Panc1 (cell line): ENCODE results near the gene TTC24. TPM values are rescaled to one million over a fixed set of nuclear protein-coding genes. Genes with fewer than 3 reads are reported as not detected.

Source experiments
- ATAC-seq: fragments of 200-7000 bp; cut with Tn5 transposase; 2 replicates; pipeline ENCODE4 v1.9.1; 2020; ENCODE audit warnings: mild to moderate bottlenecking, moderate library complexity
- BruUV-seq: library from RNA; stranded (reverse); fragments of 400-500 nt; replicated peaks from 2 replicates; lab custom pipeline; 2021; lab: Mats Ljungman, UMichigan
- CTCF ChIA-PET: fragments of 300-600 bp; sonication (Branson Sonifier 250); formaldehyde crosslinking; loops from one replicate; lab custom pipeline; 2022; ENCODE audit warnings: antibody characterized with exemption; lab: Charles Lee
- POLR2A ChIA-PET: fragments of 300-600 bp; sonication (Branson Sonifier 250); formaldehyde crosslinking; loops from one replicate; lab custom pipeline; 2022; ENCODE audit warnings: antibody characterized with exemption; lab: Charles Lee
- DNase-seq: peaks from one replicate; pipeline ENCODE4 v3.0.0-alpha.2; 2010; ENCODE audit warnings: low read depth, low spot score
- H3K27ac ChIP-seq: 2 replicates; pipeline ENCODE4 v1.5.1; 2011; ENCODE audit warnings: mild to moderate bottlenecking, low read length, inconsistent platforms
- H3K27me3 ChIP-seq: fragments of 200-500 bp; sonication (Bioruptor generic); 2 replicates; pipeline ENCODE4 v1.6.0; 2014; ENCODE audit warnings: low read length, inconsistent platforms; ENCODE audit not compliant: control insufficient read depth, insufficient read depth
- H3K36me3 ChIP-seq: fragments of 200-500 bp; sonication (Bioruptor generic); 2 replicates; pipeline ENCODE4 v1.5.1; 2014; ENCODE audit warnings: inconsistent platforms, mild to moderate bottlenecking, low read length, moderate library complexity; ENCODE audit not compliant: control insufficient read depth, insufficient read depth
- H3K4me1 ChIP-seq: 2 replicates; pipeline ENCODE4 v1.5.1; 2011; ENCODE audit warnings: inconsistent platforms, mild to moderate bottlenecking, low read length, moderate library complexity; ENCODE audit not compliant: control insufficient read depth, insufficient read depth
- H3K4me3 ChIP-seq, 2 experiments: 2 replicates each; pipeline ENCODE4 v1.5.1; 2011 to 2012; ENCODE audit warnings: low read depth in 2 of 2, low read length in 2 of 2, mild to moderate bottlenecking in 2 of 2, inconsistent platforms in 1 of 2, moderate library complexity in 1 of 2
- H3K9me3 ChIP-seq: fragments of 200-500 bp; sonication (Bioruptor generic); 2 replicates; pipeline ENCODE4 v1.5.1; 2014; ENCODE audit warnings: low read depth, mild to moderate bottlenecking, inconsistent platforms, low read length, moderate library complexity; ENCODE audit not compliant: control insufficient read depth, insufficient read depth
- POLR2AphosphoS5 ChIP-seq: IDR thresholded peaks from 2 replicates; pipeline ENCODE4 v1.6.1; 2012; ENCODE audit warnings: mild to moderate bottlenecking, low read depth, low read length, moderate library complexity
- REST ChIP-seq, 2 experiments: IDR thresholded peaks; 2 replicates each; pipeline ENCODE4 v1.6.1; 2011 to 2012; ENCODE audit warnings: low read depth in 2 of 2, control low read depth in 1 of 2, low read length in 1 of 2, mild to moderate bottlenecking in 1 of 2, moderate library complexity in 1 of 2; ENCODE audit not compliant: insufficient read depth in 1 of 2
- SIN3A ChIP-seq: IDR thresholded peaks from 2 replicates; pipeline ENCODE4 v1.6.1; 2012; ENCODE audit warnings: low read depth, mild to moderate bottlenecking, low read length, moderate library complexity, borderline replicate concordance; ENCODE audit not compliant: insufficient read depth
- TCF7L2 ChIP-seq: IDR thresholded peaks from 2 replicates; pipeline ENCODE4 v1.6.1; 2011; ENCODE audit warnings: mild to moderate bottlenecking, low read depth, low read length, inconsistent platforms
- in situ Hi-C: cut with HindIII; loops from 2 replicates; pipeline ENCODE4 v1.10.0; 2016; ENCODE audit warnings: low sequenced_read_pairs, low pct_unique_long_range_greater_than_20kb
- intact Hi-C: fragments of 100-400 bp; cut with micrococcal nuclease; formaldehyde crosslinking; loops from one replicate; pipeline ENCODE4 v1.10.0; 2022; ENCODE audit not compliant: unreplicated experiment
- total RNA-seq: library from RNA; stranded (reverse); gene quantifications from one replicate; pipeline ENCODE4 v1.2.1, GENCODE V29; 2021; ENCODE audit not compliant: unreplicated experiment
- TF ChIP-seq, protein P1 (sequence below): fragments of 450-650 bp; IDR thresholded peaks from 2 replicates; pipeline ENCODE4 v1.5.1; 2017; ENCODE audit warnings: mild to moderate bottlenecking

Gene TTC24
- total RNA-seq, 1 experiment from 2014 or later, result not detected

GRCh38 chr1:156551066-156551643 lies 28.4 kb upstream of the TTC24 start:
- Histone ChIP-seq H3K4me3 (no peak overlapping the region), H3K27ac (no peak overlapping the region), H3K36me3 (no peaks in the 10 kb centered on the region; the same call in 1 of the 2 replicates), H3K27me3 (no peaks in the 10 kb centered on the region), H3K9me3 (no peaks in the 10 kb centered on the region), H3K4me1 (no peaks in the 10 kb centered on the region)
- DNase-seq (no peak), ATAC-seq (no peak)
- CTCF ChIA-PET, result interaction anchor here (0.7 kb wide), 1 partner anchor 58 kb away, joined by 3 read pairs; no protein-coding TSS in a partner anchor
- BruUV-seq, result no TSS peak
- TF ChIP-seq, protein P1, sequence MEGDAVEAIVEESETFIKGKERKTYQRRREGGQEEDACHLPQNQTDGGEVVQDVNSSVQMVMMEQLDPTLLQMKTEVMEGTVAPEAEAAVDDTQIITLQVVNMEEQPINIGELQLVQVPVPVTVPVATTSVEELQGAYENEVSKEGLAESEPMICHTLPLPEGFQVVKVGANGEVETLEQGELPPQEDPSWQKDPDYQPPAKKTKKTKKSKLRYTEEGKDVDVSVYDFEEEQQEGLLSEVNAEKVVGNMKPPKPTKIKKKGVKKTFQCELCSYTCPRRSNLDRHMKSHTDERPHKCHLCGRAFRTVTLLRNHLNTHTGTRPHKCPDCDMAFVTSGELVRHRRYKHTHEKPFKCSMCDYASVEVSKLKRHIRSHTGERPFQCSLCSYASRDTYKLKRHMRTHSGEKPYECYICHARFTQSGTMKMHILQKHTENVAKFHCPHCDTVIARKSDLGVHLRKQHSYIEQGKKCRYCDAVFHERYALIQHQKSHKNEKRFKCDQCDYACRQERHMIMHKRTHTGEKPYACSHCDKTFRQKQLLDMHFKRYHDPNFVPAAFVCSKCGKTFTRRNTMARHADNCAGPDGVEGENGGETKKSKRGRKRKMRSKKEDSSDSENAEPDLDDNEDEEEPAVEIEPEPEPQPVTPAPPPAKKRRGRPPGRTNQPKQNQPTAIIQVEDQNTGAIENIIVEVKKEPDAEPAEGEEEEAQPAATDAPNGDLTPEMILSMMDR, result no peak
- TF ChIP-seq REST (IDR thresholded peaks at IDR 0.05; ENCODE audit: insufficient read depth in 1 of 2, low read depth in 2 of 2, low read length in 1 of 2) (no peak), SIN3A (no peak), TCF7L2 (no peak), POLR2AphosphoS5 (no peak)
- POLR2A ChIA-PET, result no interaction called here
- intact Hi-C loops (no loop called here), in situ Hi-C loops (no loop called here)

DNA sequence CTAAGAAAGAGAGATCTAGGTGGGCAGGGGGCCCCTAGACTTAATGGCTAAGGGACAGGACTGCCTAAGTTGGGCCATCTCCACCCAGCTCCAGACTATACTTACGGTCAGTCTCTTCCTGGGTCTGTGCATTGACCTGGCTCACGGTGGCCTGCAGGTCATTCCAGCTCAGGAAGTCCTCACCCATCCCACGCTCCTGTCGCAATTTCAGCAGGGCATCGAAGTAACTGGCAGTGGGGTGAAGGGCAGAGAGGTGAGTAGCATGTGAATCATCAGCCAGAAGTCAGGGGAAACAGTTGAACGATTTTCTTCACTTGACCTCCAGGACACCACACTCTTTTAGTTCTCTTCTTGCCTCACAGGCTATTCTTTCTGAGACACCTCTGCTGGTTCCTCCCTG lies 27.7 kb upstream of the TTC24 start:
- Histone ChIP-seq H3K36me3 (no peaks in the 10 kb centered on the region; the same call in 1 of the 2 replicates), H3K4me3 (no peak overlapping the region), H3K27ac (no peak overlapping the region), H3K4me1 (no peaks in the 10 kb centered on the region), H3K9me3 (no peaks in the 10 kb centered on the region), H3K27me3 (no peaks in the 10 kb centered on the region)
- POLR2A ChIA-PET, result no interaction called here
- in situ Hi-C loops, result no loop called here
- TF ChIP-seq POLR2AphosphoS5 (no peak), SIN3A (no peak), TCF7L2 (no peak), REST (IDR thresholded peaks at IDR 0.05; ENCODE audit: insufficient read depth in 1 of 2, low read depth in 2 of 2, low read length in 1 of 2) (no peak)
- TF ChIP-seq, protein P1, result no peak
- intact Hi-C loops, result no loop called here
- CTCF ChIA-PET, result interaction anchor here (0.7 kb wide), 1 partner anchor 57 kb away, joined by 3 read pairs; no protein-coding TSS in a partner anchor
- BruUV-seq, result no TSS peak
- ATAC-seq (peak; percentile 70), DNase-seq (peak; percentile 57)
